Measurements from ENCODE around the gene PLPP3.

GRCh38 chr1:56478734-56479133 lies 100.6 kb downstream of the PLPP3 start:
- TF ChIP-seq YY1 (IDR thresholded peaks at IDR 0.05; ENCODE audit: insufficient read depth, insufficient read length): no peak
- TF ChIP-seq SUZ12 (IDR thresholded peaks at IDR 0.05; ENCODE audit: extremely low read depth, insufficient read depth, insufficient read length): no peak
- TF ChIP-seq ZNF274 (IDR thresholded peaks at IDR 0.05; ENCODE audit: low read depth, low read length): no peak

All from NT2/D1 (cell line).